Kidney glomerular epithelial cell (primary cell): ENCODE data around the gene RBM42.

ENCODE experiments used
- DNase-seq: peaks from one replicate; lab custom pipeline; 2025; lab: John Stamatoyannopoulos, UW

RBM42 gene

DNA sequence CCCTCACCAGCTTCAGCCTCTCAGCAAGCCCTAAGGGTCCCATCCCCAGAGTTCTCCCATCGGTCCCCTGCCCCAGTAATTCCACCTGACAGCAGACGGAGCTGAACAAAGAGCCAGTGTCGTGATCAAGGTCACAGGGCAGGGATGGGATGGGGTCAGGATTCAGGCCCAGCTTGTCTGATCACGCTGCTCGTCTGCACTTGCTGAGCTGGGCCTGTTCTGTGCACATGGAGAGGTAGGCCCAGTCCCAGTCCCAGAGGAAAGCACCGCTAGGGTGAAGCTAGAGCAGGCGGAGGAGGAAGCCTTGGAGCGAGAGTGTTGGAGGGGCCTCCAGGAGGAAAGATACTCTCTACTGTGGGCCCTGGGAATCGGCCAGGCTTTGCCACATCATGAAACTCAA is 7.1 kb upstream of the RBM42 start:
- DNase-seq: no peak

DNA sequence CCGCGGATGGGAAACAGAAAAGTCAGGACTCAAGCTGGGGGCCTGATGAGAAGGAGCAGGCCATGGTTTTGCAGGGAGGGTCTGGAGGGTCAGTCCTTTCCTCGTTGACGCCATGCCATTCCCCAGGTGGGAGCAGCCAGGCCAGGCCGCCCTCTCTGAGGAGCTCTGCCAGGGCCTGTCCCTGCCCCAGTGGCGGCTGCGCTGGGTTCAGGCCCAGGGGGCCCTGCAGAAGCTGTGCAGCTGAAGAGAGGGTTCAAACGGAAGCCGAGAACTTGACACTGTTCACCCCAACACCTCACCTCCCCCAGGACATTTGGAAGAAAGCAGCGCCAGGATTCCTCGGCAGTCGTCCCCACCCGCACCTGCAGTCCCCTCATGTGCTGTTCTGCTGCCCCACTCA is 6.1 kb upstream of the RBM42 start:
- DNase-seq: no peak

- DNase-seq: no peak
These were observed 5.4 kb upstream of the RBM42 start for GRCh38 chr19:35623327-35624010.

DNA sequence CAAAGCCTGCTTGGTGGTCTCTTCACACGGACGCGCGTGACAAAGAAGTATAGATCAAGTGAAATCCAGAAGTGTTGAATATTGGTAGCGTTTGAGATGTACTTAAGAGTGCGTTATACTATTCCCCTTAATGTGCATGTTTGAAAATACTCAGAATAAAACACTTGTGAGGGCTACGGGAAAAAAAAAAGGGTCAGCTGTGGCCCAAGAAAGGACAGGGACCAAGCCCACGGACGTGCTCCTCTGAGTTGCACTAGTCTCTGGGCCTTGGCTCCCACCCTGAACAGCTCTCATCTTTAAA is 622 bp upstream of the RBM42 start:
- no peak for DNase-seq

- no peak for DNase-seq
These were observed 447 bp downstream of the RBM42 start for GRCh38 chr19:35629332-35629633.

DNA sequence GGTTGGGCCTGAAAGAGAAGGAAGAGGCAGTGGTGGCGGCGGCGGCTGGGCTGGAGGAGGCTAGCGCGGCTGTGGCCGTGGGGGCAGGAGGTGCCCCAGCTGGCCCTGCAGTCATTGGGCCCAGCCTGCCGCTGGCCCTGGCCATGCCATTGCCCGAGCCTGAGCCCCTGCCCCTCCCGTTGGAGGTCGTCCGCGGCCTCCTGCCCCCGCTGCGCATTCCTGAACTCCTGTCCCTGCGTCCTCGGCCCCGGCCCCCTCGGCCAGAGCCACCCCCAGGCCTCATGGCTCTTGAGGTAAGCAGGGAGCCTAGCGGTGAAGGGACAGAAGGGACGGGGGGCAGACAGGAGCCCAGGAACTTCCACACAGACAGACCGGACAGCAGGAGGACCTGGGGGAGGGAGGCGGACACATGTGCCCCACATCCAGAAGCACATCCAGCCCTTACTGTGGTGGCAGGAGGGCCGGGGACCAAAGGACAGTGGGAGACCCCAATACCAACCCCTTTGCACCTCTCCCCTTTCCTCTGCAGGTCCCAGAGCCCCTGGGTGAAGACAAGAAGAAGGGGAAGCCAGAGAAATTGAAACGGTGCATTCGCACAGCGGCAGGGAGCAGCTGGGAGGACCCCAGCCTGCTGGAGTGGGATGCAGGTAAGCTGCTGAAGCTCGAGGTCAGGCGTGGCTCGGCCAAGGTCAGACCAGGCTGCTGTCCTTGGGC is 5.0 kb downstream of the RBM42 start:
- no peak for DNase-seq

DNA sequence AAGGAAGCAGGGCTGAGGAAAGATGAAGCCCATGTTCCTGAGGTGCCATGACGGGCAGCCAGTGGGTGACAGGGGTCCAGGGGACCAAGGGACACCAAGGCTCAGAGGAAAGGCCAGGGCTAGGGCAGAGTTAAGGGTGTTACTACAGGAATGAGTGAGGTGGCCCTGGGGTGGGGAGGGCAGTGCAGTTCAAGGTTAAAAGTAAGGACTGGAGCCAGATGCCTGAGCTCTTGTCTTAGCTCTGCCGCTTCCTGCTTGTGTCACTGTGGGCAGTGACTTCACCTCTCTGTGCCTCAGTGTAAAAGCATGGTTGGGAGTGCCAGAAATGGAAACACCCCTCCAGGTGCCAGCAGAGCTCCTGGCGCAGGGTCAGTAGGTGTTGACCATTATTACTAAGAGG is 7.8 kb downstream of the RBM42 start:
- DNase-seq: no peak

- DNase-seq: no peak
These were observed 8.3 kb downstream of the RBM42 start for GRCh38 chr19:35637165-35637564.

DNA sequence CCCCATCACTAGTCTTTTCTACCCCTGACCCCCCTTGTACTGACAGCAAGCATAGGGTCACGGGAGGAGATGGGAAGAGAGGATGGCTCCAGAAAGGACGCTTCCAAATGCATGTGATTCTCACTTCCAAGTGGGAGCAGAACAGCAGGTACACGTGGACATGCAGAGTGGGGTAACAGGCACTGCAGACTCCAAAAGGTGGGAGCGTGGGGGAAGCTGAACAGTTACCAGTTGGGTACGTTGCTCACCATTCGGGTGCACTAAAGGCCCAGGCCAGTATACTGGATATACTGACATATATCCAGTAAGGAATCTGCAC is 10.4 kb downstream of the RBM42 start:
- DNase-seq: no peak

GRCh38 chr19:35639863-35640262 is 11.0 kb downstream of the RBM42 start:
- DNase-seq: no peak

- no peak for DNase-seq
These were observed 12.8 kb downstream of the RBM42 start, which contains the start of gene ETV2 for GRCh38 chr19:35641515-35642151. TSS of gene ETV2 (plus strand) at chr19:35641745. CDS start at chr19:35642461, 716 bp downstream.

GRCh38 chr19:35642312-35642711 is 13.5 kb downstream of the RBM42 start:
- no peak for DNase-seq

- no peak for DNase-seq
These were observed 14.0 kb downstream of the RBM42 start for GRCh38 chr19:35642798-35643254.

GRCh38 chr19:35643255-35644205 is 14.7 kb downstream of the RBM42 start:
- DNase-seq: peak; percentile 38

DNA sequence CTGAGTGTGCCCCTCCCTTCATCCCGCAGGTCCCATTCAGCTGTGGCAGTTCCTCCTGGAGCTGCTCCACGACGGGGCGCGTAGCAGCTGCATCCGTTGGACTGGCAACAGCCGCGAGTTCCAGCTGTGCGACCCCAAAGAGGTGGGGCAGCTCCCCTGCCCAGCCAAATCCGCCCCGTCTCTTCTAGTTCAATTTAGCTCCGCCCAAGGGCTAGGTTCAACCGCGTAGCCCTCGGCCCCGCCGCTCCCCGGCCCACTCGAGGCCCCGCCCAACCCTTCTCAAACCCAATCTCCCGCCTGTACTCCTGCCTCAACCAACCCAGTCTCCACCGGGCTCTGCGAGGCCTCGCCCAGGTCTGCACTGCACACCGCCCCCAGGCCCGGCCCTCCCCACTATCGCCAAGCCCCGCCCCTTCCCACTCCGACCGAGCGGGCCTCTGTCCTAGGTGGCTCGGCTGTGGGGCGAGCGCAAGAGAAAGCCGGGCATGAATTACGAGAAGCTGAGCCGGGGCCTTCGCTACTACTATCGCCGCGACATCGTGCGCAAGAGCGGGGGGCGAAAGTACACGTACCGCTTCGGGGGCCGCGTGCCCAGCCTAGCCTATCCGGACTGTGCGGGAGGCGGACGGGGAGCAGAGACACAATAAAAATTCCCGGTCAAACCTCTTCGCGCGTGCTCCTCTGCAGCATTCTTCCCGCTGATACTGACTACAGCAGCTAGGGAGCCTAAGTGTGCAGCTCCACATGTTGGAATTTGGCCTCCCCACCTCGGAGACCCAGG is 15.6 kb downstream of the RBM42 start:
- DNase-seq: peak; percentile 86

- DNase-seq: no peak
These were observed 16.3 kb downstream of the RBM42 start for GRCh38 chr19:35644987-35645679.

- no peak for DNase-seq
These were observed 17.1 kb downstream of the RBM42 start for GRCh38 chr19:35645680-35646511.

- peak; percentile 96 for DNase-seq
These were observed 19.5 kb downstream of the RBM42 start, which contains the start of gene COX6B1 for GRCh38 chr19:35648017-35648961. TSS of gene COX6B1 (plus strand) at chr19:35648323. CDS start at chr19:35651244, 2,921 bp downstream.

DNA sequence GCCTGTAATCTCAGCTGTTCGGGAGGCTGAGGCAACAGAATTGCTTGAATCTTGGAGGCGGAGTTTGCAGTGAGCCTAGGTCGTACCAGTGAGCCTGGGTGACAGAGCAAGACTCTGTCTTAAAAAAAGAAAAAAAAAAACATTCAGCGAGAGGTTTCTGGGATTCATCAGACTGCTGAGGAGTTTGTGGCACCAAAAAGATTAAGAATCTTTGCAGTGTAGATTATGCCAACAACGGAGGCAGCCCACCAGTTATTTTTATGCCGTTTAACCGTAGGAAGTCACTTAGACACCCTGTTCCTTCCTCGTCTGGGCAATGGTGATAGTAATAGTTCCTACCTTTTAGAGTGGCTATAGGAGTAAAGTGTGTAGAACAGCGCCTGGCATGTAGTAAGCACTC is 21.7 kb downstream of the RBM42 start:
- DNase-seq: no peak
